ENCODE measurements around the gene IQCM.

The IQCM gene

DNA sequence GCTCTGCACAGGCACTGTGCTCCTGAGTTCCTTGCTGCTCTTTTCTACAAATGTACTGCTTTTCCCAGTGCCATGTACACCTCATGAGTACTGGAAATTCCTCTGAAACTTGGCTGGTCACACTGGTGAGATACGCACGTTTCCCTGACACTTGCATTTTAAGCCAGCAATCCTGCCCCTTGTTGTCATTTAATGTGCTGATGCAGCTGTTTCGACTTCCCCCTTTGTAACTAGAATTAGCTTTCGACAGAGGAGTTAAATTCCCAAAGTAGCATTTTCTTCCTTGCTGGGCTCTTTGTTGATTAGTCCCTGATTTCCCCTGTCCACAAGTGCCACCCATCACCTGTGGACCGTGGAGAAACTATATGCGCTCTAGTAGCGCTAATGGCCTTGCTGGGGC, 77.5 kb downstream of the IQCM start:
- no peak for DNase-seq (ENCODE audit: low read depth)
- H3K4me3 ChIP-seq (ENCODE audit: low read length) = no peak overlapping the region
- TF ChIP-seq, protein P1, sequence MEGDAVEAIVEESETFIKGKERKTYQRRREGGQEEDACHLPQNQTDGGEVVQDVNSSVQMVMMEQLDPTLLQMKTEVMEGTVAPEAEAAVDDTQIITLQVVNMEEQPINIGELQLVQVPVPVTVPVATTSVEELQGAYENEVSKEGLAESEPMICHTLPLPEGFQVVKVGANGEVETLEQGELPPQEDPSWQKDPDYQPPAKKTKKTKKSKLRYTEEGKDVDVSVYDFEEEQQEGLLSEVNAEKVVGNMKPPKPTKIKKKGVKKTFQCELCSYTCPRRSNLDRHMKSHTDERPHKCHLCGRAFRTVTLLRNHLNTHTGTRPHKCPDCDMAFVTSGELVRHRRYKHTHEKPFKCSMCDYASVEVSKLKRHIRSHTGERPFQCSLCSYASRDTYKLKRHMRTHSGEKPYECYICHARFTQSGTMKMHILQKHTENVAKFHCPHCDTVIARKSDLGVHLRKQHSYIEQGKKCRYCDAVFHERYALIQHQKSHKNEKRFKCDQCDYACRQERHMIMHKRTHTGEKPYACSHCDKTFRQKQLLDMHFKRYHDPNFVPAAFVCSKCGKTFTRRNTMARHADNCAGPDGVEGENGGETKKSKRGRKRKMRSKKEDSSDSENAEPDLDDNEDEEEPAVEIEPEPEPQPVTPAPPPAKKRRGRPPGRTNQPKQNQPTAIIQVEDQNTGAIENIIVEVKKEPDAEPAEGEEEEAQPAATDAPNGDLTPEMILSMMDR (conservative IDR thresholded peaks at IDR 0.05; ENCODE audit: low read depth, low read length) = no peak

DNA sequence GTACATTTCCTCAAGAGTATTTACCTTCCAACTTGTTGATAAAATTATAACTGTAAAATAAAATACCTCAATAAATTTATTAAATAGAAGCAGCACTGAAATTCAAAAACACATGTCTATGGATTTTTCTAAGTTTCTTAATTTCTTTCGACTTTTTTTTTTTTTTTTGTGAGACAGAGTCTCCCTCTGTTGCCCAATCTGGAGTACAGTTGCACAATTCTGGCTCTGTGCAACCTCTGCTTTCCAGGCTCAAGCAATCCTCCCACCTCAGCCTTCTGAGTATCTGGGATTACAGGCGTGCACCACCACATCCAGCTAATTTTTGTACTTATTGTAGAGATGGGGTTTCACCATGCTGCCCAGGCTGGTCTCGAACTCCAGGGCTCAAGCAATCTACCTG, 79.8 kb downstream of the IQCM start:
- DNase-seq (ENCODE audit: low read depth) = no peak
- no peak overlapping the region for H3K4me3 ChIP-seq (ENCODE audit: low read length)
- TF ChIP-seq, protein P1 (conservative IDR thresholded peaks at IDR 0.05; ENCODE audit: low read depth, low read length) = no peak

DNA sequence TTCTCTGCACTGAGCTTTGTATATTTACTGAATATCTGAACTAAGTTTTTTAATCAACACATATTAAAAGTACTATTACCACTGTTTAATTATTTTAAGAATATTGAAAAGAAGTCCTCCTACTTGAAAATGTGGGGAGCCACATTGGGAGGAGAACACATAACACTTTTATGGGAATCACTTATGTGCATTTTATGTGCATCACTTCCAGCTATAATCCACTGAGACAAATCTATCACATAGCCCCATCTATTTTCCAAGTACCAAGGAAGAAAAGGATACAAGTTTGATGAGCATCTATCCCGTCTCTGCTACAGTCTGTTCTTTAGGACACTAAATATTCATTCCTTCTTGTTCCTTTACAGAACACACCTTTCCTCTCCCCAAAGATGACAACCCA, 87.2 kb downstream of the IQCM start:
- TF ChIP-seq, protein P1 (conservative IDR thresholded peaks at IDR 0.05; ENCODE audit: low read depth, low read length) = no peak
- no peak overlapping the region for H3K4me3 ChIP-seq (ENCODE audit: low read length)
- DNase-seq (ENCODE audit: low read depth) = no peak

DNA sequence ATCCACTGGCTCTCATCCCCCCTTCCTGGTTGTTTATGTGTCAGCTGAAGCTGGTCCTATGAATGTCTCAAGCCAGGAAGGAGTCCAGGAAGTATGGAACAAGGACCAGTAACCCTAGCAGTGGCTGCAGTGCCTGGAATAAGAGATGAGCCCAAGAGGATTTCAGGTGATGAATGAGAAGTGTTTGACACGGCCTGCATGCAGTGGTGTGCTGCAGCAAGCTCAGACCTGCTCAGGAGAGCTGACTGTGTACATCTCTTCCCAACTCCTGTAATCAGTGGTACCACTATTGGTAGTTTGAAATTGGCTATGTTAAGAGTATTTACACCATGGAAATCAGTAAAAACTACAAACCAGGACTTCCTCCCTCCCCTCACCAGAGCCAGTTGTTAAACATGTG, 88.0 kb downstream of the IQCM start:
- TF ChIP-seq, protein P1 (conservative IDR thresholded peaks at IDR 0.05; ENCODE audit: low read depth, low read length) = no peak
- no peak overlapping the region for H3K4me3 ChIP-seq (ENCODE audit: low read length)
- no peak for DNase-seq (ENCODE audit: low read depth)

DNA sequence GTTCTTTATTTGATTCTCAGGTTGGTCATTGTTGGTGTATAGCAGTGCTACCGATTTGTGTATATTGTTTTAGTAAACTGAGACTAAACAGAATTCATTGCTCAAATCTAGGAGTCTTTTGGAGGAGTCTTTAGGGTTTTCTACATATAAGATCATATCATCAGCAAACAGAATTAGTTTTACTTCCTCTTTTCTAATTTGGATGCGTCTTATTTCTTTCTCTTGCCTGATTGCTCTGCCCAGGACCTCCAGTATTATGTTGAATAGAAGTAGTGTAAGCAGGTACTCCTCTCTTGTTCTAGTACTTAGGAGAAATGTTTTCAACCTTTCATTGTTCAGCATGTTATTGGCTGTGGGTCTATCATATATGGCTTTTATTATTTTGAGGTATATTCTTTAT, 92.6 kb downstream of the IQCM start:
- no peak for DNase-seq (ENCODE audit: low read depth)
- no peak overlapping the region for H3K4me3 ChIP-seq (ENCODE audit: low read length)
- TF ChIP-seq, protein P1 (conservative IDR thresholded peaks at IDR 0.05; ENCODE audit: low read depth, low read length) = no peak

DNA sequence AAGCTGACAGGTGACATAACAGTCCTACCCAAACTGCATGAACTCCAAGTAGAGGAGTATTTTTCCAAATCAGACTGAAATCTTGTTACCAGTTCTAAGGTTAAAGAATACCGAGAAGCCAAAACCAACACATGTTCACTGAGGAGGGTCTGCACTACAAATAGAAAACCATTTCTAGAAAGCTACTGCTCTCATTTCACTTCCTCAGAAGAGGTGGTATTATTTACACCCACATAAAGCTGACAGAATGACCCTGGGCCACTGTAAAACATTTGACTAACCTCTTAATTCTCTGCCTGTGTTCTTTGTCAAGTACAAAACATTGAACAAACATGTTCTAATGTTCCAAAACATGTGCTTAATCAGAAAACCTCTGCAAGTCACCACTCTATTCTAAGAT, 95.8 kb downstream of the IQCM start:
- H3K4me3 ChIP-seq (ENCODE audit: low read length) = no peak overlapping the region
- DNase-seq (ENCODE audit: low read depth) = no peak
- TF ChIP-seq, protein P1 (conservative IDR thresholded peaks at IDR 0.05; ENCODE audit: low read depth, low read length) = no peak

DNA sequence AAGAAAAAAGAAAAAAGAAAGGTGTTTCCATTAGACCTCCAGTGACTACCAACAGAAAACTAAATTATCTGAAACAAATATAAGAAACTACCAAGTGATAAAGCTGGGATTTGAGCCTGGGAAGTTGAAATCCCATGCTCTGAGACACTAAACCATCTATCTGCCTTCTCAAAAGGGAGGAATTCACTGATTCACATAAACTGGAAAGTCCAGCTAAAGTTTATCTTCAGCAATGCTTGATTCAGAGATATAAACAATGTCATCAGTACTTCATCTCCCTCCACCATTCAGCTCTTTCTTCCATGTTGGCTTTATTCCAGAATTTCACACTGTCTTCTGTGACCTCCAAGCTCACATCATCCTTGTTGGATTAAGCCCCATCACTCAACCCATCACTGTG, 96.3 kb downstream of the IQCM start:
- no peak for DNase-seq (ENCODE audit: low read depth)
- TF ChIP-seq, protein P1 (conservative IDR thresholded peaks at IDR 0.05; ENCODE audit: low read depth, low read length) = no peak

More for the DNA sequence above, 96.3 kb downstream of the IQCM start:
- H3K4me3 ChIP-seq (ENCODE audit: low read length) = no peak overlapping the region
